Measurements from ENCODE around the gene RGS7BP. TPM values are rescaled to one million over a fixed set of nuclear protein-coding genes. Genes with fewer than 3 reads are reported as not detected.

The RGS7BP gene
- total RNA-seq, 1 experiment from 2014 or later: 0.33 TPM

DNA sequence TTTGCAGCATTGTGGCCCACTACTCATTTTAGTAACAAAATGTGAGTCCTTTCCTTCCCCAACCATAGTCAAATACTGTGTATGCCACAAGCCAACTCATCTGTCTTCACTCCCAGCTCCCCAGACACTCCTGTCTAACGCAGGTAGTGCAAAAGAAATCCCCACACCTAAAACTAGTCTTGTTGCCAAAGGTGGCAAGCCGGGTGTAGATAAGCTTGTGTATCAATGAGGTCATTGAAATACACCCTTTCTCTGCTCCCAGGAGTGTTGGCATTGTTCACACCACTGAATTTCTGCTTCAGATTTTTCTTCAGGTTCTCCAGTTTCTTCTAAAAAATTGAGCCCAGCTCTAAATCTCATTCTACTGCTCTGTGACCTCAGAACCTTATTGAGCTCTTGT is 19.7 kb upstream of the RGS7BP start:
- H4K20me1 ChIP-seq (ENCODE audit: control insufficient read depth, insufficient read depth, insufficient read length): no peaks in the 10 kb centered on the region
- H4K5ac ChIP-seq (ENCODE audit: insufficient read length, low read depth, low read length): no peak overlapping the region
- H2BK20ac ChIP-seq (ENCODE audit: low read depth, low read length, poor library complexity, severe bottlenecking): no peak overlapping the region
- no peak overlapping the region for H4K91ac ChIP-seq (ENCODE audit: insufficient read length, low read depth, low read length)
- no peak overlapping the region for H3K14ac ChIP-seq (ENCODE audit: insufficient read depth, low read length)
- Mint-ChIP-seq H3K27me3 (ENCODE audit: low read depth) (no peaks in the 10 kb centered on the region), H3K4me3 (no peak overlapping the region), H3K27ac (no peak overlapping the region), H3K36me3 (ENCODE audit: insufficient read depth in 1 of 3, low read depth in 3 of 3) (peaks cover 0 to 5% (median 0%) of the 10 kb centered on the region in 3 experiments; a peak in 1 of 7 replicates), H3K9me3 (peaks cover 5 to 18% of the 10 kb centered on the region in 2 experiments), H3K4me1 (no peaks in the 10 kb centered on the region)
- no peak overlapping the region for H2BK15ac ChIP-seq (ENCODE audit: low read depth, low read length)
- H3K4me2 ChIP-seq (ENCODE audit: insufficient read depth, insufficient read length, low read length): no peak overlapping the region
- H3K9ac ChIP-seq (ENCODE audit: extremely low read depth, insufficient read length, low read length): no peak overlapping the region
- no peaks in the 10 kb centered on the region for H3K9me3 ChIP-seq (ENCODE audit: control insufficient read depth, low read depth, low read length)
- H4K8ac ChIP-seq (replicated peaks; ENCODE audit: insufficient read length, low read depth, low read length): no peak overlapping the region
- TF ChIP-seq, protein P1, sequence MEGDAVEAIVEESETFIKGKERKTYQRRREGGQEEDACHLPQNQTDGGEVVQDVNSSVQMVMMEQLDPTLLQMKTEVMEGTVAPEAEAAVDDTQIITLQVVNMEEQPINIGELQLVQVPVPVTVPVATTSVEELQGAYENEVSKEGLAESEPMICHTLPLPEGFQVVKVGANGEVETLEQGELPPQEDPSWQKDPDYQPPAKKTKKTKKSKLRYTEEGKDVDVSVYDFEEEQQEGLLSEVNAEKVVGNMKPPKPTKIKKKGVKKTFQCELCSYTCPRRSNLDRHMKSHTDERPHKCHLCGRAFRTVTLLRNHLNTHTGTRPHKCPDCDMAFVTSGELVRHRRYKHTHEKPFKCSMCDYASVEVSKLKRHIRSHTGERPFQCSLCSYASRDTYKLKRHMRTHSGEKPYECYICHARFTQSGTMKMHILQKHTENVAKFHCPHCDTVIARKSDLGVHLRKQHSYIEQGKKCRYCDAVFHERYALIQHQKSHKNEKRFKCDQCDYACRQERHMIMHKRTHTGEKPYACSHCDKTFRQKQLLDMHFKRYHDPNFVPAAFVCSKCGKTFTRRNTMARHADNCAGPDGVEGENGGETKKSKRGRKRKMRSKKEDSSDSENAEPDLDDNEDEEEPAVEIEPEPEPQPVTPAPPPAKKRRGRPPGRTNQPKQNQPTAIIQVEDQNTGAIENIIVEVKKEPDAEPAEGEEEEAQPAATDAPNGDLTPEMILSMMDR (conservative IDR thresholded peaks at IDR 0.05): no peak
- no peaks in the 10 kb centered on the region for H3K23me2 ChIP-seq (ENCODE audit: insufficient read length, low read depth, low read length, poor library complexity, severe bottlenecking)
- no peak for DNase-seq
- no peaks in the 10 kb centered on the region for H3K79me2 ChIP-seq (ENCODE audit: insufficient read depth, low read length)
- no peak overlapping the region for H3K56ac ChIP-seq (ENCODE audit: insufficient read length, low read depth, low read length)
- no CpG with 5 or more reads among the region's 2 CpGs for WGBS (ENCODE audit: extremely low coverage, insufficient read length, low lambda C conversion rate)
- H3K27ac ChIP-seq (ENCODE audit: insufficient read length, low read depth, low read length): no peak overlapping the region
- H3K27me3 ChIP-seq (ENCODE audit: insufficient read depth, low read length): no peaks in the 10 kb centered on the region
- no peak overlapping the region for H3T11ph ChIP-seq (ENCODE audit: low read length)
- no peak overlapping the region for H2AK5ac ChIP-seq (ENCODE audit: insufficient read length, low read length)
- no peak overlapping the region for H3K4ac ChIP-seq (ENCODE audit: low read depth, low read length)
- H2BK120ac ChIP-seq (ENCODE audit: low read depth, low read length, poor library complexity, severe bottlenecking): no peak overlapping the region
- H3K4me1 ChIP-seq (ENCODE audit: insufficient read depth, low read length): no peaks in the 10 kb centered on the region
- H2BK12ac ChIP-seq (ENCODE audit: insufficient read length, low read depth, low read length): no peak overlapping the region
- H3K23ac ChIP-seq (ENCODE audit: insufficient read length, low read depth, low read length): no peak overlapping the region
- H3K79me1 ChIP-seq (ENCODE audit: insufficient read depth, low read depth, low read length, poor library complexity, severe bottlenecking): no peaks in the 10 kb centered on the region
- no peak overlapping the region for H2BK5ac ChIP-seq (ENCODE audit: insufficient read length, low read length)
- H2AFZ ChIP-seq (ENCODE audit: low read length): no peak overlapping the region
- H3K18ac ChIP-seq (ENCODE audit: insufficient read length, low read depth, low read length): no peak overlapping the region

All from H9 (cell line).